Measurements from ENCODE around the gene MMUT. TPM values are rescaled to one million over a fixed set of nuclear protein-coding genes. Genes with fewer than 3 reads are reported as not detected.
"Not testable (repeated sequence)": the region's sequence is repeated elsewhere in the genome, so short reads cannot be mapped to it uniquely, and the experiment has no call there.

Gene MMUT
- total RNA-seq, 1 experiment from 2014 or later, result 20.5 TPM

DNA sequence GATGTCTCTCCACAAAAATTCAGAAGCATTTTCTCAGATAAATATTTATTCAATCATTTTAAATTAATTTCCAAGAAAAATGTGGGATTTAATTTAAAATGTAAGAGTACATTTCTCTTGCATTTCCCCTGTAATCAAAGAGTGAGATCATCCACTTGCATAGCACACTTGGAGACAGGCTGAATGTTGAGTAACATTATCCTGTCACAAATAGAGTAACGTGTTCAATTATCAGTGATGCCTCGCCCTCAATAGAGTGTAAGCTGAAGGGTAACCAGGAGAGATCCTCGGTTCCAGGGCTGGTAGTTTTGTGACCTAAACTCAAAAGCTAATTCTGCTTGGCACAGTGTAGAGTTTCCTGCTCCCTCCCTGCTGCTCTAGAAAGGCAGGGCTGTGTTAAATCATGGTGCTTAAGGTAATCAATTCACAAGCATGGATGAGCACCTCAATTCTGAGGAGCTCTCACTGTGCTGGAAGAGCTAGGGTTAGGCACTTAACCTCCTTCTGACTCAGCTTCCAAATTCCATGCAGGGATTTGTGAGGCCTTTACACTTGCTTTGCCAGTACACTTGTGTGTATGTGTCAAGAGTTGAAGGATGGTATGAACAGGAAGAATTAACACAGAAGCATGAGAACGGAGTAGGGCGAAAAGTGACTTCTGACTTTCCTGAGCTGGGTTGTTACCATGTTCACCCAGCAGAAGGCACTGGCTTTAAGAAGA lies 56.6 kb downstream of the MMUT start:
- intact Hi-C loops (cut with micrococcal nuclease; ENCODE audit: unreplicated experiment), result no loop called here

DNA sequence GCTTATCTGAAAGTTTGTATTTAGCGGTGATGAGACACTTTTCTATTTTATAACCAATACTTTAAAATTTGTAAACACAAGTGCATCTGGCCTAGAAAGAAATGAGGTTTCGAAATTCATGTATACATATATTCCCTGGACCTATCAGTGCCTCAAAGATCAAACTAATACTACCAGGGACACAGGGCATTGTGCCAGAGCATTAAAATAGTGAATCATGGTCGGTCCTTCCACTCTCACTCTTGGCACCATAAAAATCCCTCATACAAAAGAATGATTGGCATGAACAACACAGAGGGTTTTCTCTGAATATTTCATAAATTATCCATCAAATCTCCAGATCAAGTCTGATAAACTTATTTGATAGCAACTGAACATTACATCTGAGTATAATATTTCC lies 62.0 kb downstream of the MMUT start:
- Histone ChIP-seq H3K36me3 (ENCODE audit: insufficient read depth, low read length, poor library complexity, severe bottlenecking) (no peaks in the 10 kb centered on the region), H3K4me1 (ENCODE audit: insufficient read depth, low read length, poor library complexity, severe bottlenecking) (no peaks in the 10 kb centered on the region), H3K9me3 (ENCODE audit: low read depth, low read length, poor library complexity, severe bottlenecking) (no peaks in the 10 kb centered on the region), H3K27me3 (replicated peaks; ENCODE audit: insufficient read depth, low read depth, low read length, poor library complexity) (no peaks in the 10 kb centered on the region), H3K27ac (ENCODE audit: low read depth, low read length, poor library complexity, severe bottlenecking) (no peak overlapping the region), H3K4me3 (ENCODE audit: low read depth, low read length, poor library complexity, severe bottlenecking) (no peak overlapping the region)
- TF ChIP-seq, protein P1, sequence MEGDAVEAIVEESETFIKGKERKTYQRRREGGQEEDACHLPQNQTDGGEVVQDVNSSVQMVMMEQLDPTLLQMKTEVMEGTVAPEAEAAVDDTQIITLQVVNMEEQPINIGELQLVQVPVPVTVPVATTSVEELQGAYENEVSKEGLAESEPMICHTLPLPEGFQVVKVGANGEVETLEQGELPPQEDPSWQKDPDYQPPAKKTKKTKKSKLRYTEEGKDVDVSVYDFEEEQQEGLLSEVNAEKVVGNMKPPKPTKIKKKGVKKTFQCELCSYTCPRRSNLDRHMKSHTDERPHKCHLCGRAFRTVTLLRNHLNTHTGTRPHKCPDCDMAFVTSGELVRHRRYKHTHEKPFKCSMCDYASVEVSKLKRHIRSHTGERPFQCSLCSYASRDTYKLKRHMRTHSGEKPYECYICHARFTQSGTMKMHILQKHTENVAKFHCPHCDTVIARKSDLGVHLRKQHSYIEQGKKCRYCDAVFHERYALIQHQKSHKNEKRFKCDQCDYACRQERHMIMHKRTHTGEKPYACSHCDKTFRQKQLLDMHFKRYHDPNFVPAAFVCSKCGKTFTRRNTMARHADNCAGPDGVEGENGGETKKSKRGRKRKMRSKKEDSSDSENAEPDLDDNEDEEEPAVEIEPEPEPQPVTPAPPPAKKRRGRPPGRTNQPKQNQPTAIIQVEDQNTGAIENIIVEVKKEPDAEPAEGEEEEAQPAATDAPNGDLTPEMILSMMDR (conservative IDR thresholded peaks at IDR 0.05; ENCODE audit: low read depth, low read length), result no peak
- TF ChIP-seq EZH2 (IDR thresholded peaks at IDR 0.05; ENCODE audit: borderline replicate concordance, low read depth, low read length, poor library complexity, severe bottlenecking), result no peak
- CTCF ChIA-PET, result no interaction called here
- no TSS peak for BruUV-seq (replicated peaks)
- DNase-seq (ENCODE audit: low spot score), result no peak
- intact Hi-C loops (cut with micrococcal nuclease; ENCODE audit: unreplicated experiment), result no loop called here
- POLR2A ChIA-PET (ENCODE audit: low non-redundant PET), result no interaction called here

More for the DNA sequence above, 56.6 kb downstream of the MMUT start:
- TF ChIP-seq, protein P1 (conservative IDR thresholded peaks at IDR 0.05; ENCODE audit: low read depth, low read length), result no peak
- TF ChIP-seq EZH2 (IDR thresholded peaks at IDR 0.05; ENCODE audit: borderline replicate concordance, low read depth, low read length, poor library complexity, severe bottlenecking), result no peak
- peaks cover 6% of the 10 kb centered on the region for H3K4me1 ChIP-seq (ENCODE audit: insufficient read depth, low read length, poor library complexity, severe bottlenecking)
- no TSS peak for BruUV-seq (replicated peaks)
- peak; percentile 11 for DNase-seq (ENCODE audit: low spot score)
- POLR2A ChIA-PET (ENCODE audit: low non-redundant PET), result no interaction called here
- no peak overlapping the region for H3K4me3 ChIP-seq (ENCODE audit: low read depth, low read length, poor library complexity, severe bottlenecking)
- H3K9me3 ChIP-seq (ENCODE audit: low read depth, low read length, poor library complexity, severe bottlenecking), result no peaks in the 10 kb centered on the region
- H3K36me3 ChIP-seq (ENCODE audit: insufficient read depth, low read length, poor library complexity, severe bottlenecking), result no peaks in the 10 kb centered on the region
- no peak overlapping the region for H3K27ac ChIP-seq (ENCODE audit: low read depth, low read length, poor library complexity, severe bottlenecking)
- CTCF ChIA-PET, result no interaction called here
- no peaks in the 10 kb centered on the region for H3K27me3 ChIP-seq (replicated peaks; ENCODE audit: insufficient read depth, low read depth, low read length, poor library complexity)

DNA sequence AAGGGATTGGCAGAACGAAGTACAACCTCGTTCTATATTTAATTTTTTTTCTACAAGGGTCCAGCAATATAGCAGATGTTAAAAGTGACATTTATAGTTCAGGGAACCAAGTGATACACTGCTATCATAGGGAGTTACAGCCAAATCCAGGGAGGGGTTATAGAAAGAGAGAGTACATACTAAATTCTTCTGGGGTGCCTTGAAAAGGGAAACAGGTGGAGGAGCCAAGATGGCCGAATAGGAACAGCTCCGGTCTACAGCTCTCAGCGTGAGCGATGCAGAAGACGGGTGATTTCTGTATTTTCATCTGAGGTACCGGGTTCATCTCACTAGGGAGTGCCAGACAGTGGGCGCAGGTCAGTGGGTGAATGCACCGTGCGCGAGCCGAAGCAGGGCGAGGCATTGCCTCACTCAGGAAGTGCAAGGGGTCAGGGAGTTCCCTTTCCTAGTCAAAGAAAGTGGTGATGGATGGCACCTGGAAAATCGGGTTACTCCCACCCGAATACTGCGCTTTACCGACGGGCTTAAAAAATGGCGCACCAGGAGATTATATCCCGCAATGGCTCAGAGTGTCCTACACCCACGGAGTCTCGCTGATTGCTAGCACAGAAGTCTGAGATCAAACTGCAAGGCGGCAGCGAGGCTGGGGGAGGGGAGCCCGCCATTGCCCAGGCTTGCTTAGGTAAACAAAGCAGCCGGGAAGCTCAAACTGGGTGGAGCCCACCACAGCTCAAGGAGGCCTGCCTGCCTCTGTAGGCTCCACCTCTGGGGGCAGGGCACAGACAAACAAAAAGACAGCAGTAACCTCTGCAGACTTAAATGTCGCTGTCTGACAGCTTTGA lies 76.2 kb downstream of the MMUT start:
- H3K36me3 ChIP-seq (ENCODE audit: insufficient read depth, low read length, poor library complexity, severe bottlenecking); H3K4me3 ChIP-seq (ENCODE audit: low read depth, low read length, poor library complexity, severe bottlenecking); POLR2A ChIA-PET (ENCODE audit: low non-redundant PET); H3K9me3 ChIP-seq (ENCODE audit: low read depth, low read length, poor library complexity, severe bottlenecking); H3K4me1 ChIP-seq (ENCODE audit: insufficient read depth, low read length, poor library complexity, severe bottlenecking); DNase-seq (ENCODE audit: low spot score); BruUV-seq (replicated peaks); intact Hi-C loops (cut with micrococcal nuclease; ENCODE audit: unreplicated experiment); CTCF ChIA-PET; H3K27ac ChIP-seq (ENCODE audit: low read depth, low read length, poor library complexity, severe bottlenecking); H3K27me3 ChIP-seq (replicated peaks; ENCODE audit: insufficient read depth, low read depth, low read length, poor library complexity): not testable (repeated sequence)

Measured in A673 (cell line).